GM12873 (cell line): Measurements from ENCODE around the gene DSCAM.

Experiments used
- CTCF ChIP-seq: IDR thresholded peaks from 2 replicates; pipeline ENCODE4 v1.5.1; 2012; ENCODE audit warnings: low read depth, mild to moderate bottlenecking, moderate library complexity, low read length, control low read depth; ENCODE audit not compliant: insufficient read depth; ENCODE audit errors: missing control alignments

The DSCAM gene

GRCh38 chr21:40633048-40633447 lies 213.9 kb downstream of the DSCAM start:
- no peak for TF ChIP-seq CTCF

- TF ChIP-seq CTCF, result no peak
These were observed 215.7 kb downstream of the DSCAM start for GRCh38 chr21:40631211-40631610.

- TF ChIP-seq CTCF, result no peak
These were observed 221.0 kb downstream of the DSCAM start for GRCh38 chr21:40625991-40626390.

GRCh38 chr21:40623528-40623927 lies 223.4 kb downstream of the DSCAM start:
- no peak for TF ChIP-seq CTCF

- no peak for TF ChIP-seq CTCF
These were observed 224.4 kb downstream of the DSCAM start for GRCh38 chr21:40622531-40622930.

GRCh38 chr21:40620386-40621145 lies 226.4 kb downstream of the DSCAM start:
- no peak for TF ChIP-seq CTCF

- no peak for TF ChIP-seq CTCF
These were observed 228.6 kb downstream of the DSCAM start for GRCh38 chr21:40618191-40618973.
